NOMO-1 treated with dmso at 0.1 percent for 144 hours (cell line): ENCODE results near the gene TMEM132D.

ENCODE experiments used
- DNase-seq: peaks from one replicate; lab custom pipeline; 2025; ENCODE audit not compliant: unreplicated experiment; lab: John Stamatoyannopoulos, UW

TMEM132D gene

DNA sequence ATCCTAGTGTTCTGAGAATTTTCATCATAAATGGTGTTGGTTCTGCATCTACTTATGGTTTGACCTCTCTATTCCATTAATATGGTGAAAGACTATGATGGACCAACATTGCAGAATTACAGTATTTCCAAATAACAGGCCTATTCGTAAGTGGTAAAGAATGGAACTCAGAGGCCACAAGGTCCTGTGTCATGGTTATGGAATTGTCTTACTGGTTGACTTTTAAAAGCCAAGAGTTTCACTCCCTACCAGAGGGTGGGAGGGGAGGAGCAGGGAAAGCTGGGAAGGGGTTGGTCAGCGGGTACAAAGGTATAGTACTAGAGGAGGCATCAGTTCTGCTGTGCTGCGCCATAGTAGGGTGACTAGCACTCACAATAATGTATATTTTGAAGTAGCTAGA, 153.4 kb downstream of the TMEM132D start:
- DNase-seq = no peak

- DNase-seq = no peak
These were observed 157.5 kb downstream of the TMEM132D start for GRCh38 chr12:129746318-129746717.

- DNase-seq = no peak
These were observed 174.7 kb downstream of the TMEM132D start for GRCh38 chr12:129729170-129729569.

DNA sequence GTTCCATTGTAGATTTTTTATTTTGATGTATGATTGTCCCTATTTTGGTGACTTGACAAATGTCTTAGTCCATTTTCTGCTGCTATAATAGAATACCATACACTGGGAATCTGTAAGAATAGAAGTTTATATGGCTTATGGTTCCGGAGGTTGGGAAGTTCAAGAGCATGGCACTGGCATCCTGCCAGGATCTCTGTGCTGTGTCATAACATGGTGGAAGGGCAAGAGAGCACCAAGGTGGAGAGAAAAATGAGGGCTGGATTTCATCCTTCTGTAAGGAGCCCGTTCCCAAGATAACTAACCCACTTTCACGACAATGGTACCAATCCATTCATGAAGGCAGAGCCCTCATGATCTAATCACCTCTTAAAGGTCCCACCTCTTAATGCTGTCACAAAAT, 176.7 kb downstream of the TMEM132D start:
- DNase-seq = no peak

DNA sequence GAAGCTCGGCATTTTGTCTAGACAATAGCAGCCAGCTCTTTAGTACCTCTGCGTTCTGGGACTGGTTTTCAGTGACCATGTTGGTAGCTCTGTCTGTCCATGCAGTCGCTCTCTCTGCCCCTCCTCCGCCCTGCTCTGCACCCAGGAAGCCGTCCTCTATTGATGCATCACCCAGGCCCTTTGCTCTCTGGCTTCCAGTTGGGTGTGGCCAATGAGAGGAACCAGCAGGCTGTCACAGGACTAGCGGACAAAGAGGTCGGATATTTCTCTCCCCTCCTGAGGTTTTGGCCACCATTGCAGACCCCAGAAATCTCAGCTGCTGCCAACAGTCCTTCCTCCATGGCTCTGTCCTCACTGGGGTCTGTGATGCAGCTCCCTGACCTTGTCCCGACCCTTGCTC, 180.6 kb downstream of the TMEM132D start:
- DNase-seq = no peak

GRCh38 chr12:129720618-129721017, 183.2 kb downstream of the TMEM132D start:
- DNase-seq = no peak

DNA sequence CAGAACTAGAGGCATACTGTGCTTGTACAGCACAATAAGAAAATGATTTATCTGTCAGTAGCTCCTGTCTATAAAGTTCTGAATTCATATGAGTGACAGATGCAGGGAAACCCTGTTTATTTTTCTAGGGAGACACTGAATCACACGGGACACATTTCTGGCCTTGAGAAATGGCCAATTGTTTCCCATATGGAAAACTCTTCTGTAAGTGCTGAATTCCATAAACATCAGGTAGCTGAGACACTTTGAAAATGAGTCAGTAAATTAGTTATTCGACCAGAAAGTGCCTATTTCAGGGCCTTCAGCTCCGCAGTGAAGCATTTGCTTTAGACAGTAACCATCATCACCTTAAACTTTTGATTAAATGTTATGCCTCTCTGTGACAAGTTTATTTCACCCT, 184.4 kb downstream of the TMEM132D start:
- no peak for DNase-seq

DNA sequence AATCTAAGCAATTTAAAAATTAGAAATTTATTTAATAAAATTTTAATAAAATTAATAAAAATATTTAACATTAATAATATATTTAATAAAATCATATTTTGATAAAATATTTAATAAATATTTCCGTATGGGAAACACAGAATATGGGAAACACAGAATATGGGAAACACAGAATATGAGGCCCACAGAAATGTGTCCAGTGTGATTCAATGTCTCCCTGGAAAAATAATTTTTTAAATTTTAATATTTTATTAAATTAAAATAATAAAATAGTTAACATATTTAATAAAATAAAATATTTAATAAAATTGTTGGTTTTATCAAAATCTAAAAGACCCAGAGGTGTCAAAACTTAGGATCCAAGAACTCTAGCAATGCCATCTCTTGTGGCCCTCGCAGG, 186.4 kb downstream of the TMEM132D start:
- no peak for DNase-seq

GRCh38 chr12:129716825-129717224, 187.0 kb downstream of the TMEM132D start:
- no peak for DNase-seq

DNA sequence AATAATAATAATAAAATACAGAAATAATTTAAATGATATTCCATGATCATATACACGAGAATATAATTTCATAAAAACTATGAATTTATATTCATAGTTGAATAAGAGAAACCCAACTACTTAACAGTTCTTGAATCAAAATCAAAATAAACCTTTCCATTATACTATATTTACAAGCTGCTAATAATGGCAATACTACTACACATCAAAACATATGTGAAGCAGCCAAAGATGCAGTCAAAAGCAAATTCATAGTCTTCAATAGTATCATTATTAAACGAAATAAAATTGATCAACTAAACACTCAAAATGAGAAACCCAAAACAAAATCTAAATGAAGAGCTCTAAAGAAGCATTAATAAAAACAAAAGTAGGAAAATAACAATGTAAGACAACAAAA, 197.1 kb downstream of the TMEM132D start:
- no peak for DNase-seq

DNA sequence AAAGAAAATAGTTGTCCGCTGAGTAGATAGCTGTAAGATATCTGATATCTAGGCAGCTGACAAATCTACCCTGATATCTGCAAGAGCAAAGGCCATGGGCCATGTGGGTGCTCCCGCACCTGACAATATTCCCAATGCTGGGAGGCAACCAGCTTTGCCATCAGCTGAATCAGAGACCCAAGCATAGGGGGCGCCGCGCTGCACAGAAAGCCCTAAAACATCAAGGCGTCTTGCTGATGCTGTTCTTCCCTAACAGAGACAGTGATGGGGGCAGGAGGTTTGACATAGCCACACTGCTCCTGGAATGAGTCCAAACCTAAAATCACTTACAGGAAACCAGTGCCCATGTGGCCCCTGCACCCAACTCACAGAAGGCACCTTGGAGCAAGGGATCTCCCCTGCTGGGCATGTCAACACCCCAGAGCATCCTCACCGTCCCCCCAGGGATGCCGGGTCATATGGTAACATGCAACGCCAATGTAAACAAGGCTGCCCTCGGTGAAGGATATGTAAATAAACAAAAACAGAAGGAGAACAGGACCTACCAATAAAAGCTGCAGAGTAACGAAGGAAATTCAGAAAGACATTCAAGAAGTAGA, 199.5 kb downstream of the TMEM132D start:
- DNase-seq = no peak

DNA sequence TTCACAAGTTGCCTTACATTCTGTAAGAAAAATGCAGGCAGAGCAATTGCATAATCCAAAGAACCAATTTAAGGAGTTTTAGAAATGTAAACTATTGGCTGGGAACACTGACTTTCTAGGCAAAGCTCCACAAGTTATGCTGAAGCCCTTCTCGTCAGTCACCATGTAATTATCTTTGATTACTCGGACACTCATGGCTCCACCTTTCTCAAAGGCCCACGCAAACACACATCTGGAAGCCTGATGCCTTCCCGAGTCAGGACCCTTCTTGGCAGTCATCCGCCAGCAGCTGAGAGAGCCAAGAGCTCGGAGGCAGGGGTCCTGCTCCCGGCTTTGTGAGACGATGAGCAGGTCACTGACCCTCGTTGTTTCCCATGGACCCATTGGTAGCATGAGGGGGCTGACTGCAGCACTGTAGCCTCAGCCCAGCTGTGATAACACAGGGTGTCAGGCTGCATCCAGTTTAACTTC, 202.2 kb downstream of the TMEM132D start:
- DNase-seq = no peak

- DNase-seq = no peak
These were observed 203.8 kb downstream of the TMEM132D start for GRCh38 chr12:129700036-129700435.

- no peak for DNase-seq
These were observed 206.9 kb downstream of the TMEM132D start for GRCh38 chr12:129696926-129697325.

DNA sequence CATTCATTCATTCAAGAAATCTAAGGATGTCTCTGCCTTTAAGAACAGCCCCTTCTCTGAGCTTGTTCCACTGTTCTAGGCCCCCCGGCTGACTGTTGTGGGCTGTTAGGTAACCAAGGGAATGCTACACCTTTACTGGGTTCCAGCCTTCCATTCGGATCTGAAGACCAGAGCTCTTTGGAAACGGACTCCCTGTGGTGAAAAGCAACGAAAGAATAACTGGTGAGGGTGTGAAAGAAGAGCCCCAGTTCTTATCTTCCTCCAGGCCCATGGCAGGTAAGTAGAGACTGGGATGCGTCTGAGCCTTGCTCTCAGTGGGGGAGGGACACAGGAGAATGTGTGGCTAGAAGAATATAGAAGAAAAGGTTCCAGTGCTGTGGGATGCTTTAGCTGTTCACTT, 207.4 kb downstream of the TMEM132D start:
- DNase-seq = no peak

DNA sequence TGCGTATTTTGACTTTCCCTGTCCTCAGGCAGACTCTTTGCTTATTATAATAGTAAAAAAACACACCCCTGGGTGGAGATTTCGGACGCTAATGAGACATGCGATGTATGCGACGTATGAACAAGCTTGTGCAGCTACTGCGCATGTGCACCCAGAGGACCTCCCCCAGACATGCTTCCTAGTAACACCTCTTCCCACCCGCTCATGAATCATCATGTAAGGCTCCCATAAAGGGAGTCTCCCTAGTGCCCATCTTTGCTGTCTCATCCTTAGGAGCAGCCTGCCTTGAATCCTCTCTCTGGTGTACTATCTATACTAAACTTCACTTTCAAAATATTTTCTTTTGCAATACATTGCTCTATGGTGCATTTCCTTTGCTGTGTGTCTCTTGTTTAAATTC, 210.1 kb downstream of the TMEM132D start:
- DNase-seq = no peak

DNA sequence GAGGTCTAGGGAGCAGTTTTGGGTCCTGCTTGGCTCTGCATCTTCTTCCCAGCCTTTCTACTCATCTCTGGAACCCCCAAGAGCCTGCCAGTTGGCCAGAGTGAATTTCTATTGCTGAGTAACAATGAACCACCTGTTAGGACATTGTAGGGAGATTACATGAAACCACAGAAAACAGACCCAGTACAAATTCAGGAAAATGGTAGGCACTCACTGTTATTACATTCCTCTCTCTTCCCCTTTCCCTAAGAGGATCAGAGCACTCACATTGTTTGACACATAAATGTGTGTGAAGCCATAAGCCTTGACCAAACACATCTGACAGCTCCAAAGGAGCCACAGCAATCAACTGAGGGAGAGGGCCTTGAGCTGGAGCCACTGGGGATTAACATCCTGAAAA, 216.1 kb downstream of the TMEM132D start:
- DNase-seq = no peak

DNA sequence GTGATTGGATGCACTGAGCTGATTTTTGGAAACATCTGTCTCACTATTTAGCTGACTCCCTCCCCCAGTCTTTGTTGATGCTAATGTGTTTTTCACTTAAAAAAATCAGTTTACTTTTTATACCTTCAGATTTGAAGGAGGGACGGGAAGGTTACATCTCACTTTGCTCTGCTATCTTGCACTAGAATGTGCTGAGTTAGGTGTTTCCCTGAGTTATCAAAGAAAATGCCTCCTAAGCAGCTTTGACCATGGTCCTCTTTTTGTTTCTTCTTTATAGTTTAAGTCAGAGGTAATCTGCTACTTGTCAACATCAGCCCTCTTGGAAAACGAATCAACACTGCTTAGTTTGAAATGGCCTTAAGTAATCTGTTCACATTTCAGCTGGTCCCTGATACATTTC, 222.0 kb downstream of the TMEM132D start:
- no peak for DNase-seq

GRCh38 chr12:129681151-129681550, 222.7 kb downstream of the TMEM132D start:
- DNase-seq = no peak

GRCh38 chr12:129676411-129676810, 227.4 kb downstream of the TMEM132D start:
- DNase-seq = no peak

- no peak for DNase-seq
These were observed 227.9 kb downstream of the TMEM132D start for GRCh38 chr12:129675947-129676346.

GRCh38 chr12:129675496-129675895, 228.3 kb downstream of the TMEM132D start:
- no peak for DNase-seq

DNA sequence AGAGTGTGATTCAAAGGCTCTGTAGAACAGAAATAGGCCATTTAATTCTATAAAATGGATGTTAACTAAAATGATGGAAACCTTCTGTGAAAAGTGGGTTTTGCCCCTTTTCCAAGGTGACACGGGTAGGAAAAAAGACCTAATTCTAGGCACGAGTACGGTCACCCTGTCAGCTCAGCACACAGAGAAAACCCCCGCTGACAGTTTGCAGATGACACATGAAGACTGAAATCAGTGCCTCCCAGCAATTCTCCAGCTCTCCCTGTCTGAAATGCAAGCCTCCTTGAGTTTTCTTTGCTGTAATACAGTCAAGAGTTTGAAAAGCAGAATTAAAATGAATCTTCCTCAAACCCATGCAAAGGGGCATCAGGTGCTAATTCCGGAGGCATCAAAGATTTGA, 230.0 kb downstream of the TMEM132D start:
- no peak for DNase-seq
